NCI-H226 (cell line): Measurements from ENCODE around the gene NR3C2.
"Not testable (repeated sequence)": the region's sequence is repeated elsewhere in the genome, so short reads cannot be mapped to it uniquely, and the experiment has no call there.

Experiments used
- DNase-seq: peaks from one replicate; pipeline ENCODE4 v3.0.0-alpha.2; 2015

NR3C2 gene

DNA sequence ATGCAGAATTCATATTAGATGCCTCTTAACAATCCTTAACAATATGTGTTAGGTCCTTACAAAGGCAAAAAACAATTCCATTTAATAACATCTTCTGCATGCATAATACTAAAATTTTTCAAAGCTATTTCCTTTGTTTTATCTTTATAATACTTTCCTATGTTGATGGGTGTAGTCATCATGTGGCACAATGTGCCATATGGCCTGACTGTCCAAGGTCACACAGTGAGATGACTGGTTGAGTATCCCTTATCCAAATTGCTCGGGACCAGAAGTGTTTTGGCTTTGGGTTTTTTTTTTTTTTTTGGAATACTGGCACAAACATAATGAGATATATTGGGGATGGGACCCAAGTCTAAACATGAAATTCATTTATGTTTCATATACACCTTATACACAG lies 77.7 kb downstream of the NR3C2 start:
- no peak for DNase-seq

DNA sequence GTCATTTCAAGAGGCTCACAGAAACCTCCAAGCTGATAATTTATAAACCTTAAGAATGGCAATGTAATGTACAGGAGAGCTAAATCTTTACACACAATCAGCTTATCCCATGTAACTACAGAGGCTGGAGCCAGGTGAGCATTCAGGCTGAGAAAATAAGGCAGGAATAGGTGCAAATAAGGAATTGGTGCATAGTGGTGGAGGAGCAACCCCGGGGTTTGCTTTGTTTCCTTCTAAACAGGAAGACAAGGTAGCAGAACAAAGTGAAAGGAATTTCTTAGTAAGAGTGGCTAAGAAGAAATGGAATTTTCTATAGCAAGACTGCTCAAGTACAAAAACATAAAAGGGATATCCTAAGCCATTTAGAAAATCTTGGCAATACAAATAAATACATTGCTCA lies 82.4 kb downstream of the NR3C2 start:
- DNase-seq = no peak

DNA sequence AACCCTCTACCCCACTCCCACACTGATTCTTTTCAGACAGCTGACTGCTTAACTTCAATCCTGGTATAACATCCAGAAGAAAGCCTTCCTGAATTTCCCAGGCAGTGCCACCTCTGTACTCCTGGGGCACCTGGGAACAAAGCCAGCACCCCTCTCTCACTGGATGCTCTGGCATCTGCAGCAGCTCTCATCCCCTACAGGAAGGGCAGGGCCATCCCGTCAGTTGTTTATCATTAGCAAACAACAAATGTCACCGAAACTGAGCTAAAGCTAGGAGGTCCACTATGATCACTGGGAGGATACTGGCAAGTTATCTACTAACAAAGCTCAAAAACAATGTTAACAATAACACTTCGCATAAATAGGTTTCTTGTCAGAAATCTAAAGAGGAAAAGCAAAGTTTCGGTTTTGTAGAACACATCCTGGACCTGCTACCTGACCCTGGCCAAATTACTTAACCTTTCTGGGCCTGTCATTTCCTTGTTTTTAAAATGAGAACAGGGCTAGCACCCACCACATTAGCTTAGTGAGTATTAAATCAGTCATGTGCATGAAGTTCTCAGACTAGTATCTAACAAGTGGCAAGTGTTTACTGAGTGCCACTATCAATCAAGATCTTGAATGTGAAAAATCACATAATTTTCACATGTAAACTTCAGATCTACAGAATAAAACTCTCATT lies 86.6 kb downstream of the NR3C2 start:
- DNase-seq = no peak

DNA sequence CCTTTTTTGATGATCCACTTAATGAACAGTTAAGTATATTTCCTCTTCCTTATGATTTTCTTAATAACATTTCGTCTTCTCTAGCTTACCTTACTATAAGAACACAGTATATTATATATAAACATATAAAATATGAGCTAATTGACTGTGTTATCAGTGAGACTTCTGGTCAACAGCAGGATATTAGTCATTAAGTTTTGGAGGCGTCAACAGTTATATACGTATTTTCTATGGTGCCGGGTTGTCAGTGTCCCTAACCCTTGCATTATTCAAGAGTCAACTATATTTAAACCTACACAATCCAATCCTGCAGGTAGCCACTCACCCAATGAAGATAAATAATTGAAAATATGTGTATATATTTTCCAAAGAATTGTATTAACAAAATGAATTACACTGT lies 88.0 kb downstream of the NR3C2 start:
- DNase-seq = no peak

DNA sequence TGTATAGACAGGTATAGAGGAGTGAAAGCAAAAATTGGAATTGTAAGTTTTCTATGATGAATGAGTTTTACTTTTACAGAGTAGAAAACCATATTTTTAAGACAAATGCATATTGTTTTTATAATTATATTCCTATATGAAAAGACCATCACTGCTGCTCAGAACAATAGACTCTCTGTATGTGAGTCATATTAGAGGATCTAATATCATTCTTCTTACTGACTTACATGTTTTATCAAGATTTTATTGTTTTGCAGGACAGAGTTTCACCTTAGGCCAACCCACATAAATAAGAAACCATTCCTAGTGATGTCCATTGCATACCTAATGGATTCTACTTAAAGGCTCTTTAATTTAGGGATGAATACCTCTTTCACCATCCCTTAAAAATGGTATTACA lies 88.6 kb downstream of the NR3C2 start:
- DNase-seq = no peak

DNA sequence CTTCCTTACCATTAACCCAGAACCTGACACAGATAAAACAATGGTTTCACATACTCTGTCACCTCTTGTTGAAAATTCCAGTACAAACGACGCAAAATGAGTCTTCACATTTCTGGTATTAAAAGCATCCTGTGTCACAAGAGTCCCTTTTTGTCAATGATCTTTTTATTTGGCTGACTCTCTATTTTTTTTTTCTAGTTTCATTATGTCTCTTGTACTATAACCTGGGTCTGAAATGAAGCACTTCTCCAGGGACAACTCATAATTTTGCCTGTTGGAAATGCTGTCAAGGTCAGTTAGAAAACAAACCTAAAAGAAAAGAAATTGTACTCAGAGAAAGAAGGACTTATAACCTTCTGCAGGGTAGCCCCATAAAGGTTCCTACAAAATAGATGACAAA lies 93.1 kb downstream of the NR3C2 start:
- no peak for DNase-seq

DNA sequence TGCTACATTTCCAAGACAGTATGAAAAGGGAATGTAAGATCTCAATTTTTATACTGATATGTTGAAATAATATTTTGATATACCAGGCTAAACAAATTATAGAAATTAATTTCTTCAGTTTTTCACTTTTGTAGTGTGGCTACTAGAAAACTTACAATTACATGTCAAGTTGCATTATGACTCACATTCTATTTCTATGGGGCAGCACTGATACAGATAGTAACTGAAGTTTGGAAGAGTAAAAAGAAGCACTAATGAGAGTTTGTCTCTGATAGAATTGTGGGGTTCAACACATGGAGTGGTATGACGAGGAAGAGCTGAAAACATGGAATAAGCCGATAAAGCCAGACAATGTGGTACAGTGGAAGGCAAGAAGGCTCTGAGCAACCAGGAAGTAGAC lies 95.6 kb downstream of the NR3C2 start:
- no peak for DNase-seq

DNA sequence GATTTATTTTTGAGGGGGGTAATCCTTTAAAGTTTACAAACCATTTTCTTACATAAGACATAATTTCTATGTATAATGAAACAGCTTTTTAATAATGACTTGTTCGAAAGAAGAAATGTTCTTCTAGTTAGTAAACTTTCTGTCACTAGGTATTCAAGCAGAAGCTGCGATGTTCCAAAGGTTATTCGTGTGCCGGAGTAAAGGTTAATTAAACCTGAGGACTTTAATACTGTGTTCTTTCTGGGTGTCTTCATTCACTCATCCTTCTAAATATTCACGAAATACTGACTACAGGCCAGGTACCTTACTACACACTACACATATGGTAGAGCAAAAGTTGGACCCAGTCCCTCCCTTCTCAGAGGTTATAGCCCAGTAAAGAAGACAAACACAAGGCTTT lies 96.7 kb downstream of the NR3C2 start:
- no peak for DNase-seq

DNA sequence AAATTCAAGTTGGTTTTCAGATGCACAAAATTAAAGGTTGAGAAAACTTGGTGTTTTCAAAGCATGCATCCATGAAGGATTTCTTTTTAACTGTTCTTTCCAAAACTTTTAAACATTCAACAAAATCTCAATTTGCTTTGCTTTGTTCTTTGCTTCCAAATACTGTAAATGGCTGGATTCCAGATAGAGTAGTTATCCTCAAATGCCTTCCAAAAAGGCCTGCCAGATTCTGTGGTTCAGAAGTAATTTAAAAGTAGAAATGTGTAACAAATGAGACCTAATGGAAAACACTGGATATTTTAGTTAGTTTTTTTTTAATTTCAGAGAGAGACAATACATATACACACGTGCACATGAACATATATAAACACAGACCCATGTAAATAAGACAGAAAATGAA lies 97.3 kb downstream of the NR3C2 start:
- DNase-seq = no peak

DNA sequence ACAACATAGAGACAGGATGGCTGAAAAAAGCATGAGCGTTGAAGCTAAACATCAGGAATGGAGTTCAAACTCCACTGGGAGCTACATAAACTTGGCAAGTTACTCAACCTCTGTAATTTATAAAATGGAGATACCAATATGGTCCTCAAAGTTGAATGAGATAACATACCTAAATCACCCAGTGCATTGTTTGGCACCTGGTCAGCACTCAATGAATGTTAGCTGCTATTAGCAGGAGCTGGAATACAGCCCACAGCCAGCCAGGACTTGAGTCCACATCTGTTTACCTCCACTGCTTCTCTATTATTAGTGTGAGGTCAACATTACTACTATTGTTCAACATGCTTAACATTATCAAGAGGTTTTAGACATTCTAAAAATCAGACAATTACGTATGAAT lies 97.9 kb downstream of the NR3C2 start:
- DNase-seq = no peak

DNA sequence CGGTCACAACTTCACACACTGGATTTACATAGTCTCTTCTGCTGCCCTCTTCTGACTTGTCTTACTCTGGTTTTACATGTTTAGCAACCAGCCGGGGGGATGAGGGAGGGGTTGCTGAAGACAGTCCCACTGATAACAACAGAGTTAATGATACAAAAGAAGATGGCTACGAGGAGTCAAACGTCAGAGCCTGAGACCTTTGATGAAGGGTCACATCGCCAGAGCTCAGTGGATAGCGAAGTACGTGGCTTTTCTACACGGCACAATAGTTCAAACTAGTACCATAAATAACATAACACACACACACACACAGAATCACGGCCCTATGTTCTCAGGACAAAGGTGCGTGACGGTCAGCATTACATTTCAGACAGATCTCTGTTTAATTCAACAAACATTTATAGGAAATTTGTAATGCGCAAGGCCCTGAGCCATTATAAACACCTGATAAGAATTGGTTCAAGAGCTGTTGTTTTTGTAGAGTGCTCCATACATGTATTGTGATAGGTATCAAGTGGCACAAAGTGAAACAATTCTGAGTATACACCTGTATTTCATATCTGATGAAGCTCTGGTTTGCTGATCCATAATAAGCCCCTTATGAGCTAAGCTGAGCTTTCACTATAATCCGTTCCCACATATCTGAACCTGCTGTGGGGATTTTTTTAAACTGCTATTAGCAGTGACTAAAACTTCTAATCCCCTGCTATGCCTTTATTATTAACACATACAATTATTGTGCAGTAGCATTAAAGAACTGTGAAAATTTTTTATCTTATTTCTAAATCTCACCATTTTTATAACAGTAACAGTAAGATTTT lies 100.0 kb downstream of the NR3C2 start:
- DNase-seq = no peak

DNA sequence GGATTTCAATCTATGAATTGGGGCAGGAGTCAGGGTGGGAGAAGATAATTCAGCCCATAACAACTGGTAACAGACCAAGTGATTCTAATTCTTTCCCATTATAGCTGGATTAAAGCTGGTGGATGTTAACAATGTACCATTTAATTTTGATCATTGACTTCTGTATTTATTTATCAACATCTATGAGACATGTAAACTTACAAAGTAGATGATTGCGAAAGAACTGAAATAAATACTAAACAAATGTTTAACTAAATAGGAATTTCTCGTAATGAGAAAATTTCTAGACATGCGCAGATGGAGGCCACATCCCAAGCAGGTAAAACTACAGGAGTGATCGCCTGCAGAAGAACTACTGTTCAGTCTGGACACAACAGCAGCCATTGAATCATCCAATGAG lies 107.1 kb downstream of the NR3C2 start:
- DNase-seq = no peak

DNA sequence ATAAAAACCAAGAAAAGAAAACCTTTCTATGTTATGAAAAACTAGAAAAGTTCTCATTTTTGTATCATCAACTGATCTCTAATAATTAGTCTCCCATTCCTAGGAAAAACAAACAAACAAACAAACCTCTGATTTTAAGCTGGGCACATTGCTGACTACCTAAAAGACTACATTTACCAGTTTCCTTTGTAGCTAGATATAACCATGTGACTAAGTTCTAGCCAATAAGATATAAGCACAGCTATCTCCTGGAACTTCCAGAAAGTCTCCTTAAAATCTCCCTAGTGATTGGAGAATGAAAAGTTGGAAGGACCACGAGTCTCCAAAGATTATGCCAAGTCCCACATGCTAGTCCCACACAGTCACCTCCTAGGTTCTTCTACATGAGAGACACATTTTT lies 108.9 kb downstream of the NR3C2 start:
- DNase-seq = no peak

DNA sequence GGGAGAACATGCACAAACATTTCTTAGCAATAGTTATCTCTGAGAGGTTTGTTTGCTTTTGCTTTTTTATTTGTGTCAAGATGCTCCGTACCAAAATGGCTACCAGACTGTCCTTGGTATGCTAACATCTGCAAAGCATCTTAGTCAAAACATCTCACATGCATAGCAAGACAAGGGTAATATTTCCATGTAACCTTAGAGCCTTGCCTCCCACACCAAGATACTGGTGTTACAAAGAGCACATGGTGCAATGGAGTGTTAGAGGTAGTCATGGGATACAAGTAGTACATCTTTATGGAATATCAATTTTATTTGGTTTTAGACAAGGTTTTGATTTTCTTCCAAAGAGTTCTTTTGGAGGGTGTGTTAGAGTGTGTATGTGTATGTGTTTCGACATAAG lies 109.7 kb downstream of the NR3C2 start:
- DNase-seq = no peak

DNA sequence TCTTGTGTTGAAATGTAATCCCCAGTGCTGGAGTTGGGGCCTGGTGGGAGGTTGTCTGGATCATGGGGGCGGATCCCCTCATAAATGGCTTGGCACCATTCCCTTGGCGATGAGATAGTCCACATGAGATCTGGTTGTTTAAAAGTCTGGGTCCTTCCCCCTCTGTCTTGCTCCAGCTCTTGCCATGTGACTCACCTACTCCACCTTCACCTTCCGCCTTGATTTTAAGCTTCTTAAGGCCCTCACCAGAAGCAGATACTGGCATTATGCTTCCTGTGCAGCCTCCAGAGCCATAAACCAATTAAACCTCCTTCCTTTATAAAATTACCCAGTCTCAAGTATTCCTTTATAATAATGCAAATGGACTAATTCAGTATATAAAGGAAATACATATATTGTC lies 111.5 kb downstream of the NR3C2 start:
- DNase-seq = no peak

DNA sequence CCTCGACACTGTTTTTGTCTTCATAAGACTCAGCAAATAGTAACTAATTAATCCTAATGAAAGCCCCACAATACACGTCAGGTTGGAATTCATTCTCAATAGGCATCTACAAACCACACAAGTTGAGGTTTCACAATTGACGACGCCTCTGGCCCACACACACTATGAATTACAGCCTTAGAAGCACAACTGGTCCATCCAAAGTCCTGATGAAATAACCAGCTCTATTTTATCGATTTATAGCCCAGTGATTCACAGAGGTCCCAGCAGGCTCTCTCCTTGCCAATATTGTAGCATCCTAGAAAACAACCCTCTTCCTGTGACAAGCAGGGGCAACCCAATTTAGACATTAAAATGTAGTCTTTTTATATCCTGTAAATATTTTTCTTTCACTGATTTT lies 112.1 kb downstream of the NR3C2 start:
- DNase-seq = no peak

DNA sequence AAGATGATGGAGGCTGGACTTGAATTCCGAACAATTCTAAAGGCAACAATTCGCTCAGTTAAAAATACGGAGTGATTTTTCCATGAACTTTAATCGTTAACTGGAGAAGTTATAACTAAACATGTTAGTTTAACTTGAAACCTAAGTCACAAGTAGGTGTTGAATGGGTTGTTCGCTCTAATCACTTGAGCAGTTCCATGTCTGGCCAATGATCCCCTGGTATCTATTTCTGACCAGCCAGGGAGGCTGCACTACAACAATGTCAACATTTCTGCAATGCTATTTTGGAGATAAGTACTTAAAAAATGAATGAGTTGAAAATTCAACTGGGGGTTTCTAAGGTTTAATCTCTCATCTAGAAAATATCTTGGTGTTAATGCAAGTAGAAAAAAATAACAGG lies 112.5 kb downstream of the NR3C2 start:
- DNase-seq = no peak

DNA sequence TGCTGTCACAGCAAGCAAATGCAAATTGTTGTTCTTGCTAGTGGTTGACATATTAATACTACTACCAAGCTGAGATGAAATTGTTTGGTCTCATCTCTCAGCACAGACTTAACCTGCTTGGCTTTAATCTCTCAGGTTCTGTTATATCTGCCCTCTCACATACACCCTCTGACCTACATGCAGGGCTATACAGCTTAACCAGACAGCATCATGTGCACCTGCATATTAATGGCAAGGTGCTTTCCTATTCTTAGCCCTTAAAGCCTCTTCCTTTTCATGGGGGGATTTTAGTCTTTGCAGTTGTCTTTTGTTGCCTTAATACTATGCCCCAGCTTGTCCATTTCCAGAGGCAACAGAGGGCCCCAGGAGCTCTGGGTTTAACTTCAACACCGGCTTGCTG lies 114.5 kb downstream of the NR3C2 start:
- no peak for DNase-seq

DNA sequence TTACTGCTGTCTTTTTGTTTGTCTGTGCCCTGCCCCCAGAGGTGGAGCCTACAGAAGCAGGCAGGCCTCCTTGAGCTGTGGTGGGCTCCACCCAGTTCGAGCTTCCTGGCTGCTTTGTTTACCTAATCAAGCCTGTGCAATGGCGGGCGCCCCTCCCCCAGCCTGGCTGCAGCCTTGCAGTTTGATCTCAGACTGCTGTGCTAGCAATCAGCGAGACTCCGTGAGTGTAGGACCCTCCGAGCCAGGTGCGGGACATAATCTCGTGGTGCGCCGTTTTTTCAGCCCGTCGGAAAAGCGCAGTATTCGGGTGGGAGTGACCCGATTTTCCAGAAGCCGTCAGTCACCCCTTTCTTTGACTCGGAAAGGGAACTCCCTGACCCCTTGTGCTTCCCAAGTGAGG lies 118.9 kb downstream of the NR3C2 start:
- not testable (repeated sequence) for DNase-seq

DNA sequence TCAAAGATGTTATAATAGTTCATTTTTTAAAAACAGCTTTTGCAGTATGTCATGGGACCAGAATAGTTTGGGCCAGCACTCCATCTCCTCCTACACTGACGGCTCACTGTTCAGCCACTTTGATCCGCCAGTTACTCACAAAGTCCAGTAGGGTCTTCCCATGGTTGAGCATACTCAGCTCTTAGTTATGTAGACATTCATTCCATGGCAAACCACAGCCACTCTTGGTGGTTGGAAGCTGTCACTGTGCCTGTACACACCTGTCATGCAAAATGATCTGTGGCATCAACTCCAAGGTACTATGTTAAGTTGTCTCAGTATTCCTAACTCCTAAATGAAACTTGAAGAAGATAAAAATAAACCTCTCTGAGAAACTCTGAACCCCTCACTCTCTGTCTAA lies 127.2 kb downstream of the NR3C2 start:
- peak; percentile 67 for DNase-seq

DNA sequence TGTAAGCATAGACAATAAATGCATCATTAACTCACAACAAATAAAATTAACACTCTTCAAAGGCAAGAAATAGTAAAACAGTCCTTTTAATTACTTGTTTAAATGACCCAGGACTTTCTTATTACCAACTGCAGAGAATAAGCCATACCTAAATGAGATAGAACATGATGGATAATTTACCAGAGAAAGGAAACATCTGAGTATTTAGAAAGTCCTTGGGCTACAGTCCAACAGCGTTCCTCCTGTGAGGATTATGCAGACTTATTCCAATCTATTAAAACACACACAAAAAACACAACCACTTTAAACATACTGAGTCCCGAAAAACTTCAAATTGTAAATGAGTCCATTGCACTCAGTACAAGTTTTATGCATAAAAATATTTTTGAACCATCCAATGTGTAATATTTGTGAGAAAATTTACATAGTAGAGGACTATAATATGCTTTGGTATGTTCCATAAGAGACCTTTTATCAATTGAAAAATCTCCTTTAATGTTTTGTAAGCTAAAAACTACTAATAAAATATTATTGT lies 129.2 kb downstream of the NR3C2 start:
- DNase-seq = no peak

DNA sequence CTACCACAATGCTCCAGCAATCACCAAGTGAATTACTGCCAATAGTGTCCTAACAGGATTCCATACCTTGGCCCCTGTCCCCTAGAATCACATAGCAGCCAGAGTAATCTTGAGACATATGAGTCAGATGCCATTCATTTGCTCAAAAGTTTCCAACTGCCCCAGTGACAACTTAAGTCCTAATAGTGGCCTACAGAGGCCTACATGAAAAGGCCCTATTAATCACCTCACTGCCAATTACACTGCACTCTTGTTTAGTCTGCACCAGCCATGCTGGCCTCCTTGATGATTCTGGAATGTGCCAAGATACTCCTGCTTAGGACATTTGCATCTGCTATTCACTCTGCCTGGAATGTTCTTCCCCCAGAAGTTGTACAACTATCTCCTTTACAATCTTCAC lies 130.7 kb downstream of the NR3C2 start:
- DNase-seq = no peak

DNA sequence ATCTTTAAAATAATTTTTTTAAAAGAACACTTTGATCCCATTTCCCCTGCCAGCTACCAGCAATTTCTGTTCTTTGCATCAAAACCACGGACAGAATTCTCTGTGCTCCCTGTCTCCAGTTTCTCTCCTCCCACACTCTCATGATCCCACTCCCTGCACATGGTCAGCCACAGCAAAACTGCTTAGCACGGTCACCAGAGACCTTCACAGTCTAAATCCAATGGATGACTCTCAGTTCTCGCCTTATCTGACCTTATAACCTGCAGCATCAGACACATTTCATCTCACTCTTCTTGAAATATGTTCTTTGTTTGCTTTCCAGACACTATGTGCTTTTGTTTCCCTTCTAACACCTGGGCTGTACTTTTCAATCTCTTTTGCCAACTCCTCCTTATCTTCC lies 131.5 kb downstream of the NR3C2 start:
- no peak for DNase-seq

DNA sequence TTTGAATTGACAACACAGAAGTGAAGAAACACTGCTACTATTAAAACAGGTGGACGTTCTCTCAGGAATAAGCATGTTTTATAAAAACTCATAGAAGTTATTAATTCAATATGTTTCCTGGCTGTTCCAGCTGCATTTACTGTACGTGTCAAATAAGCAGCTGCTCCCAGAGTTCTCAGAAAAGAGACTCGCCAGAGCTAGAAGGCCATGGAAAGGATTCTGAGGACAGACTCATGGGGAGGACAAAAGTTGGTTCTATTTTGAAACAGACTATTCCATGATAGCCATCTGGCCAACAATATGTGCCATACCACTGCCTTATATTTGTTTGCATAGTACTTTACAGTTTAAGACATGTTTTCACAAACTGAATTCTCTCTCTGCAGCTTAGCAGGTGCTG lies 136.5 kb downstream of the NR3C2 start:
- DNase-seq = no peak

DNA sequence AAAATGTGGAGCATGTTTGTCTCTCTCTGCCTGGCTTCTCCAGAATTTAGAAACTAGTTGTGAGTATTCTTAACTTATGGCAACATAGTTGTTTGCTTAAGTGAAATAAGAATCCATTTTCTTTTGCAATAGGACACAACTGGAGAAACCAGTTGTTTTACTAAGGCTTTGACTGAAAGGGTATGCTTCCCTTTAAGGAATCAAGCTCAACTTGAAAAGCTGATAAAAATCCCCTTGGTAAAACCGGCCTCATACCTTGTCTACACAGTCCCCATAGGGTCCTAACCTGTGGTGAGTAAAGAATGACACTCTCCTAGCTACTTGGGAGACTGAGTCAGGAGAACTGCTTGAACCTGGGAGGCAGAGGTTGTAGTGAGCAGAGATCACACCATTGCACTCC lies 139.8 kb downstream of the NR3C2 start:
- no peak for DNase-seq
